HepG2 (cell line): ENCODE measurements around the gene NEURL3. TPM values are rescaled to one million over a fixed set of nuclear protein-coding genes. Genes with fewer than 3 reads are reported as not detected.

Experiments used
- CTCF ChIP-seq: sonication (generic); formaldehyde crosslinking; IDR thresholded peaks from 2 replicates; pipeline ENCODE4 v1.5.0; 2020; ENCODE audit warnings: mild to moderate bottlenecking, missing genetic modification reagents, moderate library complexity
- HNRNPLL ChIP-seq: fragments of 200-400 bp; formaldehyde crosslinking; IDR thresholded peaks from 2 replicates; pipeline ENCODE4 v1.6.1; 2017; ENCODE audit warnings: mild to moderate bottlenecking, low read depth, low read length; ENCODE audit not compliant: poor library complexity, severe bottlenecking
- JUNB ChIP-seq: sonication (generic); formaldehyde crosslinking; IDR thresholded peaks from 2 replicates; pipeline ENCODE4 v1.8.0; 2022; ENCODE audit warnings: missing genetic modification reagents, mild to moderate bottlenecking, borderline replicate concordance
- MXI1 ChIP-seq: IDR thresholded peaks from 3 replicates; pipeline ENCODE4 v1.6.1; 2012; ENCODE audit warnings: low read depth, low read length, inconsistent platforms, borderline replicate concordance
- SIX4 ChIP-seq: sonication (generic); formaldehyde crosslinking; IDR thresholded peaks from 2 replicates; pipeline ENCODE4 v1.4.0; 2020; ENCODE audit warnings: missing genetic modification reagents
- TAF15 ChIP-seq: fragments of 200-400 bp; formaldehyde crosslinking; IDR thresholded peaks from one replicate; pipeline ENCODE4 v1.6.1; 2018; ENCODE audit warnings: mild to moderate bottlenecking, low read depth, low read length; ENCODE audit not compliant: poor library complexity, severe bottlenecking
- ZNF674 ChIP-seq: sonication (generic); formaldehyde crosslinking; IDR thresholded peaks from 2 replicates; pipeline ENCODE4 v1.5.0; 2020; ENCODE audit warnings: low read depth, mild to moderate bottlenecking, missing genetic modification reagents
- ZNF687 ChIP-seq: sonication (generic); formaldehyde crosslinking; IDR thresholded peaks from 2 replicates; pipeline ENCODE4 v1.5.1; 2020; ENCODE audit warnings: mild to moderate bottlenecking, missing genetic modification reagents, moderate library complexity
- ZNF768 ChIP-seq: sonication (generic); formaldehyde crosslinking; IDR thresholded peaks from 2 replicates; pipeline ENCODE4 v1.4.0; 2020; ENCODE audit warnings: missing genetic modification reagents
- polyA plus RNA-seq, 8 experiments: library from polyadenylated mRNA; depleted of rRNA in 3 of 8; stranded (reverse) in 7 of 8; unstranded in 1 of 8; fragments of >200 nt; fragmentation: Illumina TruSeq in 4 of 8; extraction: Trizol in 4 of 8; gene quantifications; 2 replicates each; pipeline versions ENCODE4 v1.2.1 to v1.2.3, GENCODE V29; 2011 to 2016; ENCODE audit warnings: low read depth in 4 of 8, missing spikeins in 1 of 8, mixed read lengths in 1 of 8; ENCODE audit not compliant: insufficient read depth in 1 of 8
- total RNA-seq, 5 experiments: library from RNA; depleted of rRNA; stranded (reverse); fragments of >200 nt; fragmentation: Illumina TruSeq; extraction: Trizol; gene quantifications; 2 replicates each; pipeline ENCODE4 v1.2.3, GENCODE V29; 2016; ENCODE audit warnings: low read depth in 1 of 5

Gene NEURL3
- total and polyA plus RNA-seq, 2 of the 13 experiments (the other 11 are each of a cell fraction or from before 2014, with no cell fraction given): 0.16 to 1.2 TPM

GRCh38 chr2:96470636-96471035, 34.5 kb downstream of the NEURL3 start (continued):
- TF ChIP-seq MXI1: no peak
- peak; percentile 33 for TF ChIP-seq HNRNPLL
- peak; percentile 74 for TF ChIP-seq CTCF (CRISPR knock-in tag)
- peak; percentile 54; the same call in 1 of the 2 replicates for TF ChIP-seq ZNF768 (CRISPR knock-in tag)
- TF ChIP-seq JUNB (CRISPR knock-in tag): no peak
- TF ChIP-seq TAF15: no peak
- TF ChIP-seq ZNF687 (CRISPR knock-in tag): peak; percentile 38; the same call in 1 of the 2 replicates
- no peak for TF ChIP-seq ZNF674 (CRISPR knock-in tag)
- TF ChIP-seq SIX4: no peak
